Measurements from ENCODE around the gene SLC35E4. TPM values are rescaled to one million over a fixed set of nuclear protein-coding genes. Genes with fewer than 3 reads are reported as not detected.

SLC35E4 gene
- total and polyA plus RNA-seq, 2 experiments from 2014 or later = 2.6 to 11.3 TPM

Other genes with a start within 250 kb of the SLC35E4 start
- gene RNF215, start 248.4 kb upstream of the SLC35E4 start, total RNA-seq (2014; rRNA removed; shearing (Covaris generic)) = 12.4 and 13.9 TPM in 2 replicates
- 1.8 and 3.3 TPM in 2 replicates for gene RNF215, start 248.4 kb upstream of the SLC35E4 start, polyA plus RNA-seq (2016; fragmentation: Nextera tagmentation; extraction: Ambion mirVana)
- 2.1 and 4.2 TPM in 2 replicates for gene SEC14L2, start 238.8 kb upstream of the SLC35E4 start, total RNA-seq (2014; rRNA removed; shearing (Covaris generic))
- 2.2 and 2.5 TPM in 2 replicates for gene SEC14L2, start 238.8 kb upstream of the SLC35E4 start, polyA plus RNA-seq (2016; fragmentation: Nextera tagmentation; extraction: Ambion mirVana)
- 54.6 and 68.6 TPM in 2 replicates for gene MTFP1, start 210.0 kb upstream of the SLC35E4 start, total RNA-seq (2014; rRNA removed; shearing (Covaris generic))
- gene MTFP1, start 210.0 kb upstream of the SLC35E4 start, polyA plus RNA-seq (2016; fragmentation: Nextera tagmentation; extraction: Ambion mirVana) = 62.5 and 64.1 TPM in 2 replicates
- gene SEC14L3, start 163.8 kb upstream of the SLC35E4 start, total RNA-seq (2014; rRNA removed; shearing (Covaris generic)) = not detected in 2 replicates
- not detected in 2 replicates for gene SEC14L3, start 163.8 kb upstream of the SLC35E4 start, polyA plus RNA-seq (2016; fragmentation: Nextera tagmentation; extraction: Ambion mirVana)
- 2.5 and 5.2 TPM in 2 replicates for gene SEC14L4, start 130.1 kb upstream of the SLC35E4 start, total RNA-seq (2014; rRNA removed; shearing (Covaris generic))
- gene SEC14L4, start 130.1 kb upstream of the SLC35E4 start, polyA plus RNA-seq (2016; fragmentation: Nextera tagmentation; extraction: Ambion mirVana) = 1.7 and 1.9 TPM in 2 replicates
- 2.1 and 2.4 TPM in 2 replicates for gene SEC14L6, start 89.0 kb upstream of the SLC35E4 start, total RNA-seq (2014; rRNA removed; shearing (Covaris generic))
- gene SEC14L6, start 89.0 kb upstream of the SLC35E4 start, polyA plus RNA-seq (2016; fragmentation: Nextera tagmentation; extraction: Ambion mirVana) = 0.50 and 0.84 TPM in 2 replicates
- 9.2 and 13.3 TPM in 2 replicates for gene GAL3ST1, start 61.1 kb upstream of the SLC35E4 start, total RNA-seq (2014; rRNA removed; shearing (Covaris generic))
- 7.5 and 8.2 TPM in 2 replicates for gene GAL3ST1, start 61.1 kb upstream of the SLC35E4 start, polyA plus RNA-seq (2016; fragmentation: Nextera tagmentation; extraction: Ambion mirVana)
- 76.9 and 78.4 TPM in 2 replicates for gene PES1, start 43.9 kb upstream of the SLC35E4 start, total RNA-seq (2014; rRNA removed; shearing (Covaris generic))
- gene PES1, start 43.9 kb upstream of the SLC35E4 start, polyA plus RNA-seq (2016; fragmentation: Nextera tagmentation; extraction: Ambion mirVana) = 61.3 and 64.1 TPM in 2 replicates
- gene TCN2, start 28.6 kb upstream of the SLC35E4 start, total RNA-seq (2014; rRNA removed; shearing (Covaris generic)) = 31.3 and 38.1 TPM in 2 replicates
- gene TCN2, start 28.6 kb upstream of the SLC35E4 start, polyA plus RNA-seq (2016; fragmentation: Nextera tagmentation; extraction: Ambion mirVana) = 12.4 and 12.9 TPM in 2 replicates
- gene DUSP18, start 32.1 kb downstream of the SLC35E4 start, total RNA-seq (2014; rRNA removed; shearing (Covaris generic)) = 1.5 and 2.7 TPM in 2 replicates
- gene DUSP18, start 32.1 kb downstream of the SLC35E4 start, polyA plus RNA-seq (2016; fragmentation: Nextera tagmentation; extraction: Ambion mirVana) = 1.7 and 2.2 TPM in 2 replicates
- gene OSBP2, start 59.1 kb downstream of the SLC35E4 start, total RNA-seq (2014; rRNA removed; shearing (Covaris generic)) = 2.9 and 7.1 TPM in 2 replicates
- gene OSBP2, start 59.1 kb downstream of the SLC35E4 start, polyA plus RNA-seq (2016; fragmentation: Nextera tagmentation; extraction: Ambion mirVana) = 1.7 and 2.1 TPM in 2 replicates